ENCODE results near the gene EFCC1. TPM values are rescaled to one million over a fixed set of nuclear protein-coding genes. Genes with fewer than 3 reads are reported as not detected.

The EFCC1 gene
- total and polyA plus RNA-seq, 2 donors from 2014 or later: 2.4 to 3.7 TPM

- Histone ChIP-seq H3K4me1 (ENCODE audit: control insufficient read depth in 2 of 3, insufficient read depth in 2 of 3, low read depth in 1 of 3, low read length in 3 of 3) (no peaks in the 10 kb centered on the region), H3K4me3 (ENCODE audit: low read length in 3 of 3) (no peak overlapping the region), H3K9ac (ENCODE audit: low read length in 3 of 3) (no peak overlapping the region), H3K27ac (ENCODE audit: low read depth in 2 of 2, low read length in 2 of 2) (no peak overlapping the region), H3K9me3 (ENCODE audit: control insufficient read depth in 2 of 3, insufficient read depth in 1 of 3, low read length in 3 of 3) (no peaks in the 10 kb centered on the region), H3K27me3 (ENCODE audit: control insufficient read depth, insufficient read depth, low read length) (no peaks in the 10 kb centered on the region), H3K36me3 (ENCODE audit: control insufficient read depth in 2 of 3, insufficient read depth in 3 of 3, low read length in 3 of 3) (no peaks in the 10 kb centered on the region)
- no peak for TF ChIP-seq CTCF (IDR thresholded peaks at IDR 0.05; ENCODE audit: borderline replicate concordance, extremely low read depth, insufficient read depth)
- FAIRE-seq: no peak
- intact Hi-C loops (cut with DNase I): no loop called here
- DNase-seq: peak in 1 of 5 donors; percentile 25
These were observed 34.5 kb downstream of the EFCC1 start for GRCh38 chr3:129035360-129036221.

- no peaks in the 10 kb centered on the region for H3K27me3 ChIP-seq (ENCODE audit: control insufficient read depth, insufficient read depth, low read length)
- FAIRE-seq (no peak), DNase-seq (peak in 2 of 5 donors; percentile 26 to 60)
- H3K9me3 ChIP-seq (ENCODE audit: control insufficient read depth in 2 of 3, insufficient read depth in 1 of 3, low read length in 3 of 3): no peaks in the 10 kb centered on the region
- H3K27ac ChIP-seq (ENCODE audit: low read depth in 2 of 2, low read length in 2 of 2): no peak overlapping the region
- H3K4me1 ChIP-seq (ENCODE audit: control insufficient read depth in 2 of 3, insufficient read depth in 2 of 3, low read depth in 1 of 3, low read length in 3 of 3): no peaks in the 10 kb centered on the region
- intact Hi-C loops (cut with DNase I): no loop called here
- H3K9ac ChIP-seq (ENCODE audit: low read length in 3 of 3): no peak overlapping the region
- no peak overlapping the region for H3K4me3 ChIP-seq (ENCODE audit: low read length in 3 of 3)
- TF ChIP-seq CTCF (IDR thresholded peaks at IDR 0.05; ENCODE audit: borderline replicate concordance, extremely low read depth, insufficient read depth): no peak
- no peaks in the 10 kb centered on the region for H3K36me3 ChIP-seq (ENCODE audit: control insufficient read depth in 2 of 3, insufficient read depth in 3 of 3, low read length in 3 of 3)
These were observed 35.4 kb downstream of the EFCC1 start for GRCh38 chr3:129036222-129037092.

- intact Hi-C loops (cut with DNase I): no loop called here
- no peak for FAIRE-seq
- no peak for DNase-seq
- H3K4me1 ChIP-seq (ENCODE audit: control insufficient read depth in 2 of 3, insufficient read depth in 2 of 3, low read depth in 1 of 3, low read length in 3 of 3): no peaks in the 10 kb centered on the region
- no peak overlapping the region for H3K27ac ChIP-seq (ENCODE audit: low read depth in 2 of 2, low read length in 2 of 2)
- no peak for TF ChIP-seq CTCF (IDR thresholded peaks at IDR 0.05; ENCODE audit: borderline replicate concordance, extremely low read depth, insufficient read depth)
- H3K9ac ChIP-seq (ENCODE audit: low read length in 3 of 3): no peak overlapping the region
- no peaks in the 10 kb centered on the region for H3K9me3 ChIP-seq (ENCODE audit: control insufficient read depth in 2 of 3, insufficient read depth in 1 of 3, low read length in 3 of 3)
- no peaks in the 10 kb centered on the region for H3K27me3 ChIP-seq (ENCODE audit: control insufficient read depth, insufficient read depth, low read length)
- H3K4me3 ChIP-seq (ENCODE audit: low read length in 3 of 3): no peak overlapping the region
- H3K36me3 ChIP-seq (ENCODE audit: control insufficient read depth in 2 of 3, insufficient read depth in 3 of 3, low read length in 3 of 3): no peaks in the 10 kb centered on the region
These were observed 36.0 kb downstream of the EFCC1 start for GRCh38 chr3:129037093-129037419.
